HG03558 (cell line): ENCODE data around the gene BRAP.
"Not testable (repeated sequence)": the region's sequence is repeated elsewhere in the genome, so short reads cannot be mapped to it uniquely, and the experiment has no call there.

ENCODE experiments used
- ATAC-seq: cut with Tn5 transposase; IDR thresholded peaks from one replicate; pipeline ENCODE4 v1.9.1; 2021; ENCODE audit warnings: moderate number of reproducible peaks; ENCODE audit not compliant: unreplicated experiment; ENCODE audit errors: extremely low read depth

The BRAP gene

DNA sequence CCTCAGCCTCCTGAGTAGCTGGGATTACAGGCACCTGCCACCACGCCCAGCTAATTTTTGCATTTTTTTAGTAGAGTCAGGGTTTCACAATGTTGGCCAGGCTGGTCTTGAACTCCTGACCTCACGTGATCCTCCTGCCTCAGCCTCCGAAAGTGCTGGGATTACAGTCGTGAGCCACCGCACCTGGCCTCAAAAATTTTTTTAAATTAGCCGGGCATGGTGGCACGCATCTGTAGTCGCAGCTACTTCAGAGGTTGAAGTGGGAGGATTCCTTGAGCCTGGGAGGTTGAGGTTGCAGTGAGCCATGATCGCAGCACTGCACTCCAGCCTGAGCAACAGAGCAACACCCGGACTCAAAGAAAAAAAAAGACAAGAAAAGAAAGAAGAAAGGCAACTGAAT lies 67.9 kb downstream of the BRAP start:
- ATAC-seq = not testable (repeated sequence)

DNA sequence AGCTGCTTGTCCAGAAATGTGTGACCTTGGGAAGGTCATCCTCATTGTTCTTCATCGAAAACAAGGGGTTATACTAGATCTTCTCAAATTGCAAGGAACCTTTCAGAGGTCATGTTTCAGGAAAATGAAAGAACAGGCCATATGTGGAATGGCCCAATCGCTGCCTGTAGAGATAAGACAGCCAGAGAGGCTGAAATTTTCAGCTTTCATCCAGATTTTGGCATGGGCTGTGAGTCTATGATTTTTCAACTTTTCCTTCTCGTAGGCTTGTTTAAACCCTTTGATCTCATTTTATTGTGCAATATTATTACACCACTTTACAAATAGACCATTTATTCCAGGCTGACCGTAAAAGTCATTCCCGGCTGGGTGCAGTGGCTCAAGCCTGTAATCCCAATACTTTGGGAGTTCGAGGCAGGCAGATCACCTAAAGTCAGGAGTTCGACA lies 69.6 kb downstream of the BRAP start:
- no peak for ATAC-seq

- no peak for ATAC-seq
These were observed 78.5 kb downstream of the BRAP start for GRCh38 chr12:111607239-111607638.

GRCh38 chr12:111606767-111607230 lies 79.0 kb downstream of the BRAP start:
- no peak for ATAC-seq

GRCh38 chr12:111605911-111606766 lies 79.6 kb downstream of the BRAP start:
- no peak for ATAC-seq

DNA sequence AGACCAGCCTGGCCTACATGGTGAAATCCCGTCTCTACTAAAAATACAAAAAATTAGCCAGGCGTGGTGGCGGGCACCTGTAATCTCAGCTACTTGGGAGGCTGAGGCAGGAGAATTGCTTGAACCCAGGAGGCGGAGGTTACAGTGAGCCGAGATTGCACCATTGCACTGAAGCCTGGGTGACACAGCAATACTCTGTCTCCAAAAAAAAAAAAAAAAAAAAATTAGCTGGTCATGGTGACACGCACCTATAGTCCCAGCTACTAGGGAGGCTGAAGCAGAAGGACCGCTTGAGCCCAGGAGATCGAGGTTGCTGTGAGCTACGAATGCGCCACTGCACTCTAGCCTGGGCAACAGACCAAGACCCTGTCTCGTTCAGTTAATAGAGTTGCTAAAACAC lies 82.9 kb downstream of the BRAP start:
- ATAC-seq = not testable (repeated sequence)

- ATAC-seq = no peak
These were observed 83.4 kb downstream of the BRAP start for GRCh38 chr12:111602348-111602747.

DNA sequence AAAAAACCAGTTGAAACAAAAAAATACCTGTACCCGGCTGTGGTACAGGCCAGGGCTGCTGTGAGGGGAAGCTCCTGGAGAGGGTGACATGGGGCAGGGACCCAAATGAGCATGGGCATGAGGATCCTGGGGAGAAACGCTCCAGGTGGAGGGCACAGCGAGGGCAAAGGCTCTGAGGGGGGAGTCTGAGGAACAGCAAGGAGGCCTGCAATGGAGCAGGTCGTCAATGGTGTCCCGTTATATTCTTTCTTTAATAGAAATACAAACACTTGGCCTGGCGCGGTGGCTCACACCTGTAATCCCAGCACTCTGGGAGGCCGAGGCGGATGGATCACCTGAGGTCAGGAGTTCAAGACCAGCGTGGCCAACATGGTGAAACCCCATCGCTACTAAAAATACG lies 84.8 kb downstream of the BRAP start:
- ATAC-seq = not testable (repeated sequence)

DNA sequence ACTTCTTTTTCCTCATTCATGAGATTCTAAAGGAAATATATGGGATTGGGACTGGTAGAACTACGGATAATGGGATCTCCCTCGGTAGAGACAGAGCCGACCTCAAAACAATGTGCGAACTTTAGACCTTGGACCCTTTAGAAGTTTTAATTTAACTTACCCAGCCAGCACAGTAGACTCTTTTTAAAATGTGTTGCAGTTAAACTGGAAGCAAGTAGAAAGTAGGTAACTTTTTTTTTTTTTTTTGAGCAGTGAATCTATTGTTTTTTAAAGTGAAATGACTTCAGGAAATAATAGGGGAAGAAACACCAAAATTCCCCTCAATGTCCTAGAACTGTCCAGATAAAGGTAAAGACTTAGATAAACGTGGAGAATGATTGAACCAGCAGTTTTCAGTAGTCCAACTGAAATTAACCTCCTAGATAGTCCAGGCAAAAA lies 85.5 kb downstream of the BRAP start:
- no peak for ATAC-seq

DNA sequence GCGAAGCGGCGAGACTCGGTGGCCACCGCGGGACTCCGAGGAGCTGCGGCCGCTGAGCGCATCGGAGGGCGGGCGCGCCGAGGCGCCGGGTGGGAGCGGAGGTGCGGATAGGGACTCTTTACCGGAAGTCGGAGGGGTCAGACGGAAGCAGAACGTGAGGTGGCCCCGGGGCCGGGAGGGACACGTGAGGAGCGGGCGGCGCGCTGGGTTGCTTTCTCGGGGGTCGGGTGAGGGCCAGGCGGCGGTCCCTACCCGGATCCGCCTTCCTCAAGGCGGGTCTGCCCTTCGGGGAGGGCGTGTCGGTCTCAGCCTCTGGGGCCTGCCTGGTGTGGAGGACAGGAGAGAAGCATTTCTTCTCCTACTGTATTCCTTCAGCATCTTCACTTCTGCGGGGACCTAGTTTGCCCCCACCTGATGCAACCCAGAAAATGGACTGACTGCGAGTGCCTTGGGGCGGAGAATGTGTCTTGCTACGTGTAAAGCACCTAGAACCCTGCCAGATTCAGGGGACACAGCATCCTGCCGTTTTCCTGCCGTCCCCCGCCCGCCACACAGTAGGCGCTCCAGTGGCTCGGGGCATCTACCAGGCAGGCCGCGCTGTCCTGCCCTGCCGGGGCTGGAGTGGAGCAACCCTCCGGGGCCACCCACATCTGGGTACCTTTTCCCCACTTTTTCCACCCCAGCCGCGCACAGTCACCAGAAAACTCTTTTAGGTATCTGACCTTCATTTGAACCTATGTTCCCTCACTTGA lies 86.1 kb downstream of the BRAP start:
- no peak for ATAC-seq

DNA sequence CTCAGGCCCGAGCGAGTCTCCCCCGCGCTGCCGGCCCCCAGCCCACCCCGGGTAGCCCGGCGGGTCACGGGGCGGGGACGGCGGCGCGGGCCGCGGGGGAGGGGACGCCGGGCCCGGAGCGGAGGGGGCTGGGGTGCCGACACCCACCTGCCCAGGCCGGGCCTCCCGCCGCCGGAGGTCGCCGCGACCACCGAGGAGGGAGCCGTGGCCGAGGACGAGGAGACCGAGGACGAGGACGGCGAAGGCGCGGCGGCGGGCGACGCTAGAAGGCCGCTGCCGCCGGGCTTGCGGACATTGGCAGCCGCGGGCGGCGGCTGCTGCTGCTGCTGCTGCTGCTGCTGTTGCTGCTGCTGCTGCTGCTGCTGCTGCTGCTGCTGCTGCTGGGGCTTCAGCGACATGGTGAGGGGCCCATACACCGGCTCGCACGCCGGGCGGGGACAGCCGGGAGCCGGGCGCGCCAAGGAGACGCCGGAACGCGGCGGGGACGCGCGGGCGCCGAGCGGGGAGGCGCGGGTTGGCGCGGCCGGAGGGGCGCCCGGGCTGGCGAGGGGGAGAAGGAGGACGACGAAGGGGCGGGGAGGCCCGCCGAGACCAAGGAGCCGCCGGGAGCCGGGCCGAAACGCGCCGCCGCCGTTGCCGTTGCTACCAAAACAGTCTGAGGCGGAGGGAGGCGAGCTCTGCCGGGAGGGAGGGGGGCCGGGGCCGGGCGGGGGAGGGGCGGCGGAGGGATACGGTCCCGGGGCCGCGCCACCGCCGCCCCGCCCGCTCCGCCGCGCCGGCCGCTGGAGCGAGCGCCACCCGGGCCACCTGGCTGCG lies 86.9 kb downstream of the BRAP start, which contains the start of gene ATXN2:
Gene ATXN2, minus strand, starts transcription at position 679 of the 816 bp plus-strand sequence. Its CDS starts 281 bp downstream, at position 398.
- no peak for ATAC-seq

- no peak for ATAC-seq
These were observed 87.7 kb downstream of the BRAP start for GRCh38 chr12:111597831-111598636.

GRCh38 chr12:111596985-111597830 lies 88.5 kb downstream of the BRAP start:
- no peak for ATAC-seq

- ATAC-seq = not testable (repeated sequence)
These were observed 90.4 kb downstream of the BRAP start for GRCh38 chr12:111595341-111595835.
